ENCODE data around the gene TMEM229A.
A peak's percentile ranks its signal among the peaks of the same experiment; 100 is the strongest.
"Not testable (repeated sequence)": the region's sequence is repeated elsewhere in the genome, so short reads cannot be mapped to it uniquely, and the experiment has no call there.

Gene TMEM229A

DNA sequence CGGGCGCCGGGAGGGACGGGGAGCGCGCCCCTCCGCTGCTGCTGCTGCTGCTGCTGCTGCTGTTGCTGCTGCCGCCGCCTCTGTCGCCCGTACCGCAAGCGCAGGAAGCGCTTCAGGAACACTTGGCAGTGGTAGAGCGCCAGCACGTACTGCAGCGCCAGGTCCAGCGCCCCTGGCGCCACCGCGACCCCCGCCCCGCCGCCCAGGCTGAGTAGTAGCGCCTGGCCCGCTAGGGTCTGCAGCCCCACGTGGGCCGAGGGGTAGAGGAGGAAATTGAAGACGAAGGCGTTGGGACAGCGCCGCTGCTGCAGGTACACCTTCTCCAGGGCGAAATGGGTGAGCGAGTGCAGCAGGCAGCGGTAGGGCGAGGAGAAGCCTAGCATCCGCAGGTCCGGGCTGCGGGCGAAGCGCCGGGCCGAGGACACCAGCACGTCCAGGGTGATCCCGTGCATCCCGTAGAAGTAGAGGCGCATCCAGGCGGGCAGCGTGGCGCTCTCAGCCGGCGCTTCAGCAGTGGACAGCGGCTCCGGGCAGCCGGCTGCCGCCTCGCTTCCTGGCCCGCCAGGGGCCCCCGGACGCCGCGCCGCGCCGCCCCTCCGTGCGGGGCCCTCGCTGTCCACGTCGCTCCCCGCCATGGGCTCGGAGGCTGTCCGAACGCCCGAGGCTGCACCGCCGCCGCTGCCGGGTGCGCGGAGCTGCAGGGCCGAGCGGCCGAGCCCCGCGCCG, at the start of gene TMEM229A:
Gene TMEM229A (minus strand): TSS at position 699 of the 726 bp plus-strand sequence. CDS start 64 bp downstream, at position 635.
- Histone ChIP-seq H3K36me3 (ENCODE audit: insufficient read depth, low read length) (no peaks in the 10 kb centered on the region), H3K27me3 (ENCODE audit: control insufficient read depth in 1 of 2, insufficient read depth in 2 of 2, low read length in 2 of 2) (peaks cover 19 to 50% of the 10 kb centered on the region in 2 donors), H3K9me3 (ENCODE audit: low read length) (no peaks in the 10 kb centered on the region), H3K9ac (ENCODE audit: low read length) (no peak within 1 kb of the TSS), H3K27ac (ENCODE audit: low read depth, low read length) (no peak within 1 kb of the TSS), H3K4me3 (ENCODE audit: low read depth in 1 of 2, low read length in 2 of 2) (peak within 1 kb of the TSS; percentile 50), H3K4me1 (ENCODE audit: insufficient read depth, low read length) (peaks cover 7% of the 10 kb centered on the region)

DNA sequence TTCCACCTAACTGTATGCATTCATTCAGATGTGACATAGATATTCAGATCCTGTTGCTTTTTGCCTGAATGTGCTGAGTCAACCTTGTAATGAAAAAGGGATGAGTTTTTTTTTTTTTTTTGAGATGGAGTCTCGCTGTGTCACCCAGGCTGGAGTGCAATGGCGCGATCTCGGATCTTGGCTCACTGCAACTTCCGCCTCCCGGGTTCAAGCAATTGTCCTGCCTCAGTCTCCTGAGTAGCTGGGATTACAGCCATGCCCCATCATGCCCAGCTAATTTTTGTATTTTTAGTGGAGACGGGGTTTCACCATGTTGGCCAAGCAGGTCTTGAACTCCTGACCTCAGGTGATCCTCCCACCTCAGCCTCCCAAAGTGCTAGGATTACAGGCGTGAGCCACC, 49.4 kb upstream of the TMEM229A start:
- peaks cover 11% of the 10 kb centered on the region for H3K4me1 ChIP-seq (ENCODE audit: insufficient read depth, low read length)
- H3K4me3 ChIP-seq (ENCODE audit: low read depth in 1 of 2, low read length in 2 of 2); H3K9ac ChIP-seq (ENCODE audit: low read length); H3K27me3 ChIP-seq (ENCODE audit: control insufficient read depth in 1 of 2, insufficient read depth in 2 of 2, low read length in 2 of 2); H3K27ac ChIP-seq (ENCODE audit: low read depth, low read length); H3K9me3 ChIP-seq (ENCODE audit: low read length); H3K36me3 ChIP-seq (ENCODE audit: insufficient read depth, low read length): not testable (repeated sequence)

DNA sequence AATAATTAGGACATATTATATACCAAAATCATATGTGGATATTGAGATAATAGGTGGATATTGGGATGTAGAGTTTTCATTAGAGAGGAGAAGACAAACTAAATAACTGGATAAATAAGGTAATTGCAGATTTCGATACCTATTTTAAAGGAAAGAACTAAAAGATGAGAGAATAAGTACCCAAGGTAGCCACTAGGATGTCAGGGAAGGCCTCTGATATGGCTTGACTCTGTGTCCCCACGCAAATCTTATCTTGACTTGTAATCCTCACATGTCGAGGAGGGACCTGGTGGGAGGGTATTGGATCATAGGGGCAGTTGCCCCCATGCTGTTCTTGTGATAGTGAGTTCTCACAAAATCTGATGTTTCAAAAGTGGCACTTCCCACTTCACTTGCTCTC, 44.7 kb upstream of the TMEM229A start:
- no peak overlapping the region for H3K4me3 ChIP-seq (ENCODE audit: low read depth in 1 of 2, low read length in 2 of 2)
- H3K9ac ChIP-seq (ENCODE audit: low read length) = no peak overlapping the region
- no peaks in the 10 kb centered on the region for H3K4me1 ChIP-seq (ENCODE audit: insufficient read depth, low read length)
- no peak overlapping the region for H3K27ac ChIP-seq (ENCODE audit: low read depth, low read length)
- no peaks in the 10 kb centered on the region for H3K36me3 ChIP-seq (ENCODE audit: insufficient read depth, low read length)
- H3K9me3 ChIP-seq (ENCODE audit: low read length) = no peaks in the 10 kb centered on the region
- H3K27me3 ChIP-seq (ENCODE audit: control insufficient read depth in 1 of 2, insufficient read depth in 2 of 2, low read length in 2 of 2) = no peaks in the 10 kb centered on the region

DNA sequence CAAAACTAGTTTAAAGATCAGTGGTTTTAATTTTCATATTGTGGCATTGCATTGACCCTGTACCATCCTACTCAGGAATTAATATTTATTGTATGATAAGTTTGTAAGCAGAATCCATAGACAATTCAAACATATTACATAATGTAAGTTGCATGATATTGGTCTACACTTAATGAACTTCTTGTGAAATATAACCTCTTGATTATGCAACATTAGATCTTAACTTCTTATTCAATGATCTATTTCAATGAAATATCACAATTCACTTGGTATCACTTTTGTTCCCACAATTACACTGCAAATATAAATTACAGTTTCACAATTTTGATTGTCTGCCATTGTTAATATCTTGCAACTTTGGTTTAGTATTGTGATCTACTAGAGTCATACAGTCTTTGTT, 44.0 kb upstream of the TMEM229A start:
- no peaks in the 10 kb centered on the region for H3K9me3 ChIP-seq (ENCODE audit: low read length)
- no peaks in the 10 kb centered on the region for H3K36me3 ChIP-seq (ENCODE audit: insufficient read depth, low read length)
- no peak overlapping the region for H3K4me3 ChIP-seq (ENCODE audit: low read depth in 1 of 2, low read length in 2 of 2)
- H3K27ac ChIP-seq (ENCODE audit: low read depth, low read length) = no peak overlapping the region
- no peaks in the 10 kb centered on the region for H3K27me3 ChIP-seq (ENCODE audit: control insufficient read depth in 1 of 2, insufficient read depth in 2 of 2, low read length in 2 of 2)
- no peaks in the 10 kb centered on the region for H3K4me1 ChIP-seq (ENCODE audit: insufficient read depth, low read length)
- H3K9ac ChIP-seq (ENCODE audit: low read length) = no peak overlapping the region

DNA sequence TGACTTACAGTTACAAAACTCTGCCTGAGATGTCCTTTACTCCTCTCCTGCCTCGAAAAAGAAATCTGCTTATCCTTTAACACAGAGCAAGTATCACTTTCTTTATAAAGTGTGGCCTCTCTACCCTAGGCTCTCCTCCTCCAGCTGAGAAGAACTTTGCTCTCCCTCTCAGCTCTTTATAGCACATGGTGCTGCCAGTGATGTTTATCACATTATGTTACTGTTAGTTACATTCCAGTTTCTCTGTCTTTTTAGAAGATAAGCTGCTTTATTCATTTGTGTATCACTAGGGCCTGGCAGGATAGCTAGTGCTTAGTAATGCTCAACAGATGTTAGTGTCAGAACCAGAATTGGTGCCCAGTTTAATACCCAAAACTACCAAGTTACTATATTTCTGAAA, 41.1 kb upstream of the TMEM229A start:
- Histone ChIP-seq H3K27me3 (ENCODE audit: control insufficient read depth in 1 of 2, insufficient read depth in 2 of 2, low read length in 2 of 2) (no peaks in the 10 kb centered on the region), H3K4me1 (ENCODE audit: insufficient read depth, low read length) (no peaks in the 10 kb centered on the region), H3K9me3 (ENCODE audit: low read length) (no peaks in the 10 kb centered on the region), H3K4me3 (ENCODE audit: low read depth in 1 of 2, low read length in 2 of 2) (no peak overlapping the region), H3K9ac (ENCODE audit: low read length) (no peak overlapping the region), H3K36me3 (ENCODE audit: insufficient read depth, low read length) (no peaks in the 10 kb centered on the region), H3K27ac (ENCODE audit: low read depth, low read length) (no peak overlapping the region)

DNA sequence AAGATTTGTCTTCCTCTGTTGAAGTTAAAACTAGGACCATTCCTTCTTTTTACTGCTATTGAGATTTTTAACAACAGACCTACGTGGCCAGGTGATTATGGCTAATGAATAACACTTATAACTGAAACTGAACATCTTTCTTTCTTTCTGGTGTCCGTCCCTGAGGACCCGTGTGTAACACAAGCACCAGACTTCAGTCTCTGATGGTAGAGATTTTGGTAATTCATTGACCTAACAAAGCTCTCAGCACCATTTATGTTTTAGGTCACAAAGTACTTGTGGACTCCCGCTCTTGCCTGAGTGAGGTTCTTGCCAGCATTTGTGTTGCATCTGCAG, 40.4 kb upstream of the TMEM229A start:
- Histone ChIP-seq H3K4me3 (ENCODE audit: low read depth in 1 of 2, low read length in 2 of 2) (no peak overlapping the region), H3K36me3 (ENCODE audit: insufficient read depth, low read length) (no peaks in the 10 kb centered on the region), H3K9me3 (ENCODE audit: low read length) (no peaks in the 10 kb centered on the region), H3K27me3 (ENCODE audit: control insufficient read depth in 1 of 2, insufficient read depth in 2 of 2, low read length in 2 of 2) (no peaks in the 10 kb centered on the region), H3K27ac (ENCODE audit: low read depth, low read length) (no peak overlapping the region), H3K4me1 (ENCODE audit: insufficient read depth, low read length) (no peaks in the 10 kb centered on the region), H3K9ac (ENCODE audit: low read length) (no peak overlapping the region)

DNA sequence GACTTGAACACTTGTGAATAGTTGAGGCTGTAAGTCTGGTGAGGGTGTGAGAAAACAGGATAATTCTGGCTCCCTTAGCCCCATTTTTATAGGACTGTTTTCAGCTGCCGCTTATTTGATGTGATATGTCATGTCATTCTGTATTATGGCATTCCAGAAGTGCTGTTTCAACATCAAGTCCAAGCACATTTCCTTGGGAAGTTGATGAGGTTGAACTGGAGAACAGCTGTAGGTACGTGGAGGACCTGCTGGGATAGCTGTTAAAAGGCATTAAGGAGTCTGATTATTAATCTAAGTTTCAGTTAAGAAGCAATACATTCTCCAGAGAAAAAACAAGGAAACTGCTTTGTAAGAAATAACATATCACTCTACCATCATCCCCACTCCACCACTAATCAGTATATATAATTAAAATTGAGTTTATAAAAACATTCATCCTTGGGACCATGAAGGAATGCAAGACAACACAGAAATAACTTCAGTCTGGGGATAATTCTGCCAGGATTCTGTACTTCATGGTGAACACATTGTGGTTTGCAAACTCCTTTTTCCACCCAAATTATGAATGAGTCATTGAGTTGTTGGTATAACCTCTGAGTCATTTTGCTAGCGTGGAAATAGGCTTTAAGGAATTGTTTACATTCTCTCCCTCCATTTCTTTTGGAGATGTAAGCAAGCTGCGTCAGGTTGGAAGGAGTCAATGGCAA, 39.9 kb upstream of the TMEM229A start:
- H3K36me3 ChIP-seq (ENCODE audit: insufficient read depth, low read length) = no peaks in the 10 kb centered on the region
- no peak overlapping the region for H3K27ac ChIP-seq (ENCODE audit: low read depth, low read length)
- no peaks in the 10 kb centered on the region for H3K9me3 ChIP-seq (ENCODE audit: low read length)
- H3K4me3 ChIP-seq (ENCODE audit: low read depth in 1 of 2, low read length in 2 of 2) = no peak overlapping the region
- no peaks in the 10 kb centered on the region for H3K4me1 ChIP-seq (ENCODE audit: insufficient read depth, low read length)
- H3K27me3 ChIP-seq (ENCODE audit: control insufficient read depth in 1 of 2, insufficient read depth in 2 of 2, low read length in 2 of 2) = no peaks in the 10 kb centered on the region
- H3K9ac ChIP-seq (ENCODE audit: low read length) = no peak overlapping the region

DNA sequence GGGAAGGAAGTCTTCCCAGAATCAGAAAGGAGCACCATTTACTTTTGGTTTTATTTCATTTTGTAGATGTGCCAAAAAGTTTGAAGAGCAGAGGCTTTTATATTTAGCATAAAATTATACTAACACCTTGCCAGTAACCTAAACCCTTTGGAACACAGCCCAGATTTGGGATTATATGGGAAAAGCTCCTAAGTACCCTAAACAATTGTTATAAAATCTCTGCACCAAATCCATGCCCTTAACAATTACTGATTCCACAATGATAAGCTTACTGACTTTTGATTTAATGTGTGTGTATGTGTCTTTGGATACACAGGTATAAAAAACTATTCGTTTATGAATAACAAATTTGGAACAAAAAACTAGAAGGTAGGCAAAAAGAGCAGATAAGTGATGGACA, 39.0 kb upstream of the TMEM229A start:
- Histone ChIP-seq H3K27me3 (ENCODE audit: control insufficient read depth in 1 of 2, insufficient read depth in 2 of 2, low read length in 2 of 2) (no peaks in the 10 kb centered on the region), H3K4me3 (ENCODE audit: low read depth in 1 of 2, low read length in 2 of 2) (no peak overlapping the region), H3K9ac (ENCODE audit: low read length) (no peak overlapping the region), H3K36me3 (ENCODE audit: insufficient read depth, low read length) (no peaks in the 10 kb centered on the region), H3K9me3 (ENCODE audit: low read length) (no peaks in the 10 kb centered on the region), H3K27ac (ENCODE audit: low read depth, low read length) (no peak overlapping the region), H3K4me1 (ENCODE audit: insufficient read depth, low read length) (no peaks in the 10 kb centered on the region)

DNA sequence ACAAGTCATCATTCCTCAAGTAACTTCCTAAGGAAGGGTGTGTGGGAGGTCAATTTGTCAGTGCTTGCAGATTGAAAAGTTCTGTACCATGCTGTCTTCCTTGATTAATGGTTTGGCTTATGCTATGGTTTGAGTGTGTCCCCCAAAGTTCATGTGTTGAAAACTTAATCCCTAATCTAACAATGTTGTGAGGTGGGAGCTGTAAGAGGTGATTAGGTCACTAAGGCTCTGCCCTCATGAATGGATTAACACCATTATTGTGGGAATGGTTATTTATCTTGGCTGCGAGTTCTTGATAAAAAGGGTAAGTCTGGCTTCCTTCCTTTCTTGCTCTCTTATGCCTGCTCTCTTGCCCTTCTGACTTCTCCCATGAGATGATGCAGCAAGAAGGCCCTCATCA, 29.3 kb upstream of the TMEM229A start:
- Histone ChIP-seq H3K27me3 (ENCODE audit: control insufficient read depth in 1 of 2, insufficient read depth in 2 of 2, low read length in 2 of 2) (no peaks in the 10 kb centered on the region), H3K9me3 (ENCODE audit: low read length) (no peaks in the 10 kb centered on the region), H3K9ac (ENCODE audit: low read length) (no peak overlapping the region), H3K36me3 (ENCODE audit: insufficient read depth, low read length) (no peaks in the 10 kb centered on the region), H3K4me3 (ENCODE audit: low read depth in 1 of 2, low read length in 2 of 2) (no peak overlapping the region), H3K27ac (ENCODE audit: low read depth, low read length) (no peak overlapping the region), H3K4me1 (ENCODE audit: insufficient read depth, low read length) (no peaks in the 10 kb centered on the region)

DNA sequence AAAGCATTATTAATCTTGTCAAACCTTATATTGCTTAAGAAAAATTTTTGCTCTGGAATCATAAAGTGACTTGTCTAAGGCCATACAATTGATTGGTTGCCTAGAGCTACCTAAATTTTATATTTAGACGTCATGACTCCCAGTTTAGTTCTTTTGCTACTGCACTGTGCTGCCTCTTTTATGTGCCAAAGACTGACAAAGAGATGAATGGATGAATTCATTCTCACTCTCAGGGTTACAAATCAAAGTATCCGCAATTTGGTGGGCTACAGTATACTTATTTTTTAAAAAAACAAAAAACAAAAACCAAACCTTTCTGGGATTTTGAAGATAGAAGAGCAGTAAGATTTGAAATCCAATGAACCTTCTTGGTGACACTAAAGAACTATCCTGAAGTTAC, 27.7 kb upstream of the TMEM229A start:
- no peak overlapping the region for H3K9ac ChIP-seq (ENCODE audit: low read length)
- H3K27ac ChIP-seq (ENCODE audit: low read depth, low read length) = no peak overlapping the region
- no peaks in the 10 kb centered on the region for H3K9me3 ChIP-seq (ENCODE audit: low read length)
- no peaks in the 10 kb centered on the region for H3K4me1 ChIP-seq (ENCODE audit: insufficient read depth, low read length)
- H3K36me3 ChIP-seq (ENCODE audit: insufficient read depth, low read length) = no peaks in the 10 kb centered on the region
- no peaks in the 10 kb centered on the region for H3K27me3 ChIP-seq (ENCODE audit: control insufficient read depth in 1 of 2, insufficient read depth in 2 of 2, low read length in 2 of 2)
- H3K4me3 ChIP-seq (ENCODE audit: low read depth in 1 of 2, low read length in 2 of 2) = no peak overlapping the region

DNA sequence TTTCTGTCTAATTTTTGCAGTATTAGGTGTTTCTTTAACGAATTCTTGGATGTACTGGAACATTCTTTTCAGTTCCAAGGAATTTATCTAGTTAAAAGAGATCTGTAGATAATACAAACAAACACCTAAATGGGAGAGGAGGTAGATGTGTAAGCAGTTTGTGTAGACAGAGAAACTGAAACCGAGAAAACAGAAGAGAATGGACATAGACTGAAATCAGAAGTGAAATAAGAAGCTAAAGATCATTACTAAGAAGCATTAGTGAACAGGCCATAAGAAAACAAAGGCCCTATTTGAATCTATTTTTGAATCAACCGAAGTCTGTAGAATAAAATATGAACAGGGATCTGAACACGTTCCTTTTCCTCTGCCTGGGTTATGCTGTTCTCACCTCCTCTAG, 26.5 kb upstream of the TMEM229A start:
- H3K27ac ChIP-seq (ENCODE audit: low read depth, low read length) = no peak overlapping the region
- H3K9ac ChIP-seq (ENCODE audit: low read length) = no peak overlapping the region
- H3K27me3 ChIP-seq (ENCODE audit: control insufficient read depth in 1 of 2, insufficient read depth in 2 of 2, low read length in 2 of 2) = no peaks in the 10 kb centered on the region
- H3K36me3 ChIP-seq (ENCODE audit: insufficient read depth, low read length) = no peaks in the 10 kb centered on the region
- H3K9me3 ChIP-seq (ENCODE audit: low read length) = no peaks in the 10 kb centered on the region
- no peak overlapping the region for H3K4me3 ChIP-seq (ENCODE audit: low read depth in 1 of 2, low read length in 2 of 2)
- no peaks in the 10 kb centered on the region for H3K4me1 ChIP-seq (ENCODE audit: insufficient read depth, low read length)

DNA sequence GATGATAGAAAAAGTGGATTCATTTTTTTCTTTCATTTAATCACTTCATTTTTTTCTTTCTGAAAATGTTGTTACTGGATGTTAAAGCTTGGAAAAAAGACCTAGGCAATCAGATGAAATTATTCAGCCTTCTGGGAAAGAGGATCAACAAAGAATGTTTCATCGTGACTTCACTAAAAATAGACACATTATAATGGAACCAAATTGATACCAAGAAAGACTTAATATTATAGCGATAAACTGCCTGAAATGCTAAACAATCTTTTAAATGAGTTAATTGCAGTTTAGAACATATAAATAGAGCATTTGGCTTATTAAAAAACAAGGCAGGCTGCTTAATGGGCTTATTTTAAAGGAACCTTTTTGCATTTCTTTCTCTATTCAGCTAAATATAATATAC, 25.6 kb upstream of the TMEM229A start:
- Histone ChIP-seq H3K4me3 (ENCODE audit: low read depth in 1 of 2, low read length in 2 of 2) (no peak overlapping the region), H3K9me3 (ENCODE audit: low read length) (no peaks in the 10 kb centered on the region), H3K36me3 (ENCODE audit: insufficient read depth, low read length) (no peaks in the 10 kb centered on the region), H3K27ac (ENCODE audit: low read depth, low read length) (no peak overlapping the region), H3K9ac (ENCODE audit: low read length) (no peak overlapping the region), H3K27me3 (ENCODE audit: control insufficient read depth in 1 of 2, insufficient read depth in 2 of 2, low read length in 2 of 2) (no peaks in the 10 kb centered on the region), H3K4me1 (ENCODE audit: insufficient read depth, low read length) (no peaks in the 10 kb centered on the region)
